ENCODE measurements around the gene ANKRD17.

DNA sequence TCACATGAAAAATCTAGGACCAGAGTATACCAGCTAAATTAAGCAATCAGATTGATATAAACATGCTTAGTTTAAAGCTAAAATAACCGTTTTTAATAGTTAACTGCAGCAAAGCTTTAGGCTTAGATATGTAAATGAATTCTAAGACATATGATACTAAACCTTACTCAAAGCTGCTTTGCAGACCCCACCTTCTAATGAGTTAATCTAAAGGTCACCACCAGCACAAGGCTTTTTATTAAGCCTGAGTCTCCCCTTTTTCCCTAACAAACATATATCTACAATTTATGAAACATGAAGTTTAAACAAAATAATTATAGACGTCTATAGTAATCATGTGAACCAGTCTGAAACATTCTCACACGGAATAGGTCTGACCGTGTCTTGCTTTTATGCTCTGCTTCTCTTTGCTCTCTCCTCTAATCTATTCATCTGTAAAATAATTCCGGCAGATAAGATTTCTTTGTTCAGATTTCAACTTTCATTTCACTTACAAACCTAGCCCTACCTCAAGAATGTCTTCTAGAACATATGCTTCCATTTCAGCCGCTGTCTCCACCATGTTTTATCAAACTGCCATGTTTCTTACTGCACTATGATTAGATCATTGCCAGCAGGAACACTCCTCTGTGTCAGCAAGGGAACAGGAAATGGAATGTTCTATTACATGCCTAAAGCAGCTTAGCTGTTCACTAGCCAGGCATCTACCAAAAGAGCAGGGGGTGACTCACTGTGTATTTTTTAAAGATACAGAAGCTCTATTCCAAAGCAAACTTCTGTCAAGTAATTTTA is 35.9 kb downstream of the ANKRD17 start:
- TF ChIP-seq EP300 (IDR thresholded peaks at IDR 0.05; ENCODE audit: low read length) (peak; percentile 57; the same call in 1 of the 2 replicates), NFRKB (IDR thresholded peaks at IDR 0.05; ENCODE audit: low read depth) (peak; percentile 97), MXI1 (IDR thresholded peaks at IDR 0.05; ENCODE audit: low read depth, low read length) (peak; percentile 28; the same call in 1 of the 2 replicates), TEAD2 (tag; IDR thresholded peaks at IDR 0.05) (0 out of 2 replicates have a peak, but pooled peaks have one; percentile 30), ZNF274 (IDR thresholded peaks at IDR 0.05; ENCODE audit: borderline replicate concordance, low read depth, low read length) (no peak), ZC3H8 (IDR thresholded peaks at IDR 0.05) (0 out of 2 replicates have a peak, but pooled peaks have one; percentile 61), FOXK2 (conservative IDR thresholded peaks at IDR 0.05 in 1 of 2, IDR thresholded peaks at IDR 0.05 in 1 of 2; ENCODE audit: low read depth in 2 of 2) (peak; percentile 88 to 99), NR2C2 (CRISPR knock-in tag; IDR thresholded peaks at IDR 0.05) (no peak), NR2C2 (tag; IDR thresholded peaks at IDR 0.05) (peak; percentile 53), POLR2A (conservative IDR thresholded peaks at IDR 0.05) (peak; percentile 97), ZNF143 (CRISPR knock-in tag; IDR thresholded peaks at IDR 0.05) (no peak), ZZZ3 (IDR thresholded peaks at IDR 0.05) (no peak), SREBF2 (CRISPR knock-in tag; IDR thresholded peaks at IDR 0.05) (no peak)
- TF ChIP-seq, protein P1, sequence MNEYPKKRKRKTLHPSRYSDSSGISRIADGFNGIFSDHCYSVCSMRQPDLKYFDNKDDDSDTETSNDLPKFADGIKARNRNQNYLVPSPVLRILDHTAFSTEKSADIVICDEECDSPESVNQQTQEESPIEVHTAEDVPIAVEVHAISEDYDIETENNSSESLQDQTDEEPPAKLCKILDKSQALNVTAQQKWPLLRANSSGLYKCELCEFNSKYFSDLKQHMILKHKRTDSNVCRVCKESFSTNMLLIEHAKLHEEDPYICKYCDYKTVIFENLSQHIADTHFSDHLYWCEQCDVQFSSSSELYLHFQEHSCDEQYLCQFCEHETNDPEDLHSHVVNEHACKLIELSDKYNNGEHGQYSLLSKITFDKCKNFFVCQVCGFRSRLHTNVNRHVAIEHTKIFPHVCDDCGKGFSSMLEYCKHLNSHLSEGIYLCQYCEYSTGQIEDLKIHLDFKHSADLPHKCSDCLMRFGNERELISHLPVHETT (CRISPR knock-in tag; conservative IDR thresholded peaks at IDR 0.05 in 1 of 2, IDR thresholded peaks at IDR 0.05 in 1 of 2): no peak; a peak in 1 of 4 replicates
- TF ChIP-seq, protein P2, sequence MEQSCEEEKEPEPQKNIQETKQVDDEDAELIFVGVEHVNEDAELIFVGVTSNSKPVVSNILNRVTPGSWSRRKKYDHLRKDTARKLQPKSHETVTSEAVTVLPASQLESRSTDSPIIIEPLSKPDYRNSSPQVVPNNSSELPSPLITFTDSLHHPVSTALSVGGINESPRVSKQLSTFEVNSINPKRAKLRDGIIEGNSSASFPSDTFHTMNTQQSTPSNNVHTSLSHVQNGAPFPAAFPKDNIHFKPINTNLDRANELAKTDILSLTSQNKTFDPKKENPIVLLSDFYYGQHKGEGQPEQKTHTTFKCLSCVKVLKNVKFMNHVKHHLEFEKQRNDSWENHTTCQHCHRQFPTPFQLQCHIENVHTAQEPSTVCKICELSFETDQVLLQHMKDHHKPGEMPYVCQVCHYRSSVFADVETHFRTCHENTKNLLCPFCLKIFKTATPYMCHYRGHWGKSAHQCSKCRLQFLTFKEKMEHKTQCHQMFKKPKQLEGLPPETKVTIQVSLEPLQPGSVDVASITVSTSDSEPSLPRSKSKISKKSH (CRISPR knock-in tag; IDR thresholded peaks at IDR 0.05): no peak
